HG02885 (cell line): ENCODE data around the gene DNAJC18.

ENCODE experiments used
- ATAC-seq: cut with Tn5 transposase; IDR thresholded peaks from one replicate; pipeline ENCODE4 v1.9.1; 2021; ENCODE audit warnings: mild to moderate bottlenecking; ENCODE audit not compliant: unreplicated experiment, poor library complexity

The DNAJC18 gene

GRCh38 chr5:139406963-139407362, 32.4 kb downstream of the DNAJC18 start:
- ATAC-seq, result no peak

GRCh38 chr5:139404484-139404840, 34.9 kb downstream of the DNAJC18 start:
- ATAC-seq, result no peak

DNA sequence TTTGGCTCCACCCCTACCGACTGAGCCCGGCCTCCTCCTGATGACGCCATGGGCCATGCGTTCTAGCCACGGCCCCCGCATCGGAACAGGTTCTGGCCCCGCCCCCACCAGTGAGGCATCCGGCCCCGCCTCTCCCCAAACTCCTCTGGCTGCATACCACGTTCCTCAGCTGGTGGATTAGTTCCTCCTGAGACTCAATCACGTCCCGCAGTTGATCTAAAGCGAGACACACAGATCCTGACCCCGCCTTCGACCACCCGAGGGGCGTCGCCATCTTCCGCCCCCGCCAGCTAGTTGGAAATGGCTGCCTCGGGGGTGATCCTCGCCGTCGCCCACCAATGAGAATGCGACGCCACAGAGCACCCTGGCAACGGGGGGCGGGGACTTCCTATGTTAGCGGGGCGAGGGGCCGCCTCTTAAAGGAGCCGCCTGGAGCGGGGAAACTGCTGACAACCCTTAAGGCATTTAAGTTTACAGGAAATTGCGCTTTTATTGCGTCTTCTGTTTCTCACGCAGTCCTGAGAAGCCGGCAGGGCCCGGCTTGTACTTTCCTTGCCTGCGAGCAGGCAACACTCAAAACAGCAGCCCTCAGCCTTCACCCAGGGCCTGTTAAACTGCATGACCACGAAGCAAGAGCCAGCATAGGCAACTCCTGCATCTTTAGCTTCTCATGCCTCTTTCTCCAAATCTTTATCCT, 35.4 kb downstream of the DNAJC18 start, which contains the start of gene SPATA24:
SPATA24 (minus strand) TSS at position 303 of the 697 bp plus-strand sequence; CDS start at position 274, 29 bp downstream.
- peak; percentile 80 for ATAC-seq

GRCh38 chr5:139403418-139403786, 35.9 kb downstream of the DNAJC18 start:
- no peak for ATAC-seq

DNA sequence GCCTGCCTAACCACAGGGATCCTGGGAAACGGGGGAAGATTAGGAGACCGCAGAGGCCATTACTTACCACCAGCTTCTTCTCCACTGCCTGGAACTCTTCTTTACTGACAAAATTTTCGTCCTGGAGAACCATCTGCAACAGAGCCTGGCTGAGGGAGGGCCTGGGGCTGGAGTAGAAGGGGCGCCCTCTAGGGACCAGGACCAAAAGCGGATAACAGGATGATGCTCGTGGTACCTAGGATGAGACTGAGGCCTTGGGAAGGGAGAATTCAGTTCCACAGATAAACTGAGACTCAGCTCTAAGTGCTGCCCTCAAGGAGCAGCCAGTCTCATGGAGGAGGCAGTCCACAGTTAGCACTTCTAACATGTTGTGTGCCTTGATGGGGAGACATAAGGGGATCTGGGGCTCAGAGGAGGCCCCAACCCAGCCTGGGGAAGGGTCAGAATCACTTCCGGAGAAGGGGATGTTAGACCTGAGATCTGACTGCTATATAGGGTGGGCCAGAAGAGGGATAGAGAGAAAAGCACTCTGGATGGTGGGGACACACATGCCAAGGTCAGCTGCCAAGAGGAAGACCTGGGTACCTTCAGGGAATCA, 36.7 kb downstream of the DNAJC18 start:
- no peak for ATAC-seq

DNA sequence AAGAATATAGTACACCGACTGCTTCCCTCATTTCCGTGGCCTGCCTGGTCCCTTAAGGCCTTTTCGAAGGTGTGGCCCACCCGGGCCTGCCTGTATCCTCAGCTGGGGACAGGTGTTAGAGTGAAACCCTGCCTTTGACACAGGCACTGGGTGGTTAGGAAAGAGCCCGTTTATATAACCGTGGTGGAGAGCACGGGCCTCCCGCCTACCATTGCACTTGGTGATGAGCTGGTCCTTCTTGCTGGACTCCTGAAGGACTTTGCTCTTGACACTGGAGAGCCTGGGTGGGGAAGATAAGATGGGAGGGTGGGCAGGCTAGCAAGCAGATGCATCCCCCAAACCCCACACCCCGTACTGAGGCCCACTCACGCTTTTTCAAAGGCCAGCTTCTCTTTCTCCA, 37.8 kb downstream of the DNAJC18 start:
- no peak for ATAC-seq

GRCh38 chr5:139399501-139400121, 39.7 kb downstream of the DNAJC18 start:
- peak; percentile 29 for ATAC-seq

DNA sequence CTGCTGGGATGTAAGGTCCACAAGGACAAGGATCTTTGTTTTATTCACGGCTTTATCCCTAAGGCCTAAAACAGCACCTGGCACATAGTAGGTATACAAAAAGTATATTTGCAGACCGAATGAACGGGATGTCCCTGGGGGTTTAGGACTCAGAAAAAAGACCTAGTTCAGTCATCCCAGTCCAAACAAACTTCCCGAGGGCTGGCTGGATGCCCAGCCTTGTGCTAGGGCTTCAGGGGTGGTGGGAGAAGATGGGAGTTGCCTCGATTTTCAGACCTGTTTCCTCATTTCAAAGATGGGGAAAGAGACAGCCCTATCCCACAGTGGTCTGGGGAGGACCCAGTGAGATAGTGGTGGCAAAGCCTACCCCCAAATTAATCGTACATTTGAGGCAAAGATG, 41.4 kb downstream of the DNAJC18 start:
- no peak for ATAC-seq

GRCh38 chr5:139396691-139397090, 42.6 kb downstream of the DNAJC18 start:
- no peak for ATAC-seq

DNA sequence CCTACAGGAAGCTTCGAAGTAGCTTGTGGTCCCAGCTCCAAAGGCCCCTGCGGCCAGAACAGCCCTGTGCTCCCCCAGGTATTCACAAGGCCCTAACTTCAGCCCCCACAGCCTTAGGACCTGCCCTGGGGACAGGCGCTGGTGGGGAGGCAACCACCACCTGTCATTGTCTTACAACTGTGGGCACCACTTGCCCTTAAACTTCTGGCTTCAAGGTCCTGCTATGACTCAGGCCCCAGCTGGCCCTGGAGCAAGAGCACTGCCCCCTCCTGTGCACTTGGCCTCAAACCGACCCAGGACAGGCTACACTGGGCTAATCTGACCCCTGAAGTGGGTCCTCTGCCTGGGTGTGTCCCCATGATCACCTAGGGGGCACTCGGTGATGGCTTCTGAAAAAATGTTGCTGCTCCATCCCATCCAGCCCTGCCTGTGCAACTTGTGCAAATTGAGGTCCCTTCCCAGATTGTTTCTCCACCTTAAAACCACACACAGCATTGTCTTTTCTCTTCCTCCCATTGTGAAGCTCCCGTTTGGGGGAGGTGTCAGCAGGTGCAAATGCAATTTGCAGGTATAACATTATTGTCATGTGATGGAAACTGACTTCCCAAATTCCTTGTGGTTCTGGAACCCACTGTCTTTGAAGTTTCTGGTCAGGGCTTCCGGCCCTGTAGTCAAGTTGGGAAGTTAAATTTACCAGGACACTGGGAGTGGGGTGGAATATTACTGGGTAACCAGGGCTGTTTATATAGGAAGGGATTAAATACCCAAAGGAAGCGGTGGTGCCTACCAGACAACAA, 43.3 kb downstream of the DNAJC18 start:
- no peak for ATAC-seq

GRCh38 chr5:139394654-139395566, 44.4 kb downstream of the DNAJC18 start, which contains the start of gene PROB1:
PROB1 (minus strand) TSS chr5:139395104; CDS start chr5:139395081, 23 bp downstream.
- no peak for ATAC-seq

GRCh38 chr5:139394123-139394653, 45.1 kb downstream of the DNAJC18 start:
- ATAC-seq, result peak; percentile 17

DNA sequence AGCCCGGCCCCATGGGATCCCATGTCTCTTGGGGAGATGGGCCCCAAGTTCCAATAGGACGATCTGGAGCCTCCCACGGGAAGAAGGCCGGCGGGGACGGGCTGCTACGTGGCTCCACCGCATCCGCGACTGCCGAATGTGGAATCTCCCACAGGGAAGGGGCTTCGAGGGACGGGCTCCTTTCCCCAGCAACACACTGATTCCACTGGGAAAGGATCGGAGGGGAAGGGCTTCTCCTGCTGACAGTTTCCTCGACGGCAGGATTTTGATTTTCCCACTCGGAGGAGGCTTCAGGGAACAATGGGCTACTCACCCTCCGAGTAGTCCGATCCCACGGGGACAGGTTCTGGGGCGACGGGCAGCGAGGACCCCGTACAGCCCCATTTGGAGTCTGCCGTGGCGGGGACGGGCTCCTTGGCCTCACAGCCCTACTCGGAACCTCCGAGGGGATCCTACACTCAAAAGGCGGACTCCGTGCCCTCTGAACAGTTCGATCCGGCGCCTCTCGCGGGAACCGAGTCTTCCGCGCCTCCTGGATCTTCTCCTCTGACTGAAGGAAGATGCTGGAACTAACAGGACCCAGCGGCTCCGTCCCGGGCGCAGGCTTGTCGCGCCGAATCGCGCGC, 45.7 kb downstream of the DNAJC18 start:
- ATAC-seq, result no peak

GRCh38 chr5:139392678-139393496, 46.4 kb downstream of the DNAJC18 start:
- peak; percentile 54 for ATAC-seq

GRCh38 chr5:139392324-139392677, 47.0 kb downstream of the DNAJC18 start:
- ATAC-seq, result no peak

DNA sequence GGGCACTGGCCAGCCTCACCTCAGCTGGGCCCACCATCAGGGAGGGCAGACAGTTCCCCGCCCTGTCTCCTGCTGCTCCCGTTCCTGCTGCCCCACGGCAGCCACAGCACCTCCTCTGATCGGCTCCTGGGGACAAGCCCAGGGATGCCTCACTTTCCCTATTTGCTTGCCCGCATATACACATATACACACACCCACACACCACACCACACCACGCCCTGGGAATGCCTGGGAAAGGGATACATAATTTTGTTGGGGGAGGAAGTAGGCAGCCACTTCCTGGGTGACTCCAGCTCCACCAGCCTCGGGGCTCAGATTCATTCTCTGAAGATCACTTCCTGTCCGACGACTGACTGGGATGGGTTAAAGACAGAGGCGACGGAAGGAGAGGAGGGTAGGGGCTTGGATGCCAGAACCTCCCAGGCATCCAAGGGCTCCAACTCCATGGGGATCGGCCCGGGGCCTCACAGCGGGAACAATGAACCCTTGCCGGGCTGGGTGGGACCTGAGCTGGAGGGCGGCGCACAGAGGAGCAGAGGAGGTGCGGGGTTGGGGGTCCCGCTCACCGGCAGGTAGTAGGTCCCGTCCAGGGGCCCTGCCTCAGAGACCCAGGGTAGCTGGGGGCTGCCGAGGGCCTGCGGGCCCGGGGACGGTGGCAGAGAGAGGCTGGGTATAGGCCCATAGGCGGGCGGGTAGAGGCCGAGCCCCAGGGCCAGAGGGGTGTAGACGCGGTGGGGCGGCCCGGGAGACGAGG, 47.6 kb downstream of the DNAJC18 start:
- peak; percentile 0 for ATAC-seq
